Right lobe of liver (tissue), 4 donors: ENCODE data around the gene CNEP1R1.

ENCODE experiments used
- POLR2A ChIP-seq: fragments of 450-650 bp; IDR thresholded peaks from one replicate; pipeline ENCODE4 v1.6.1; 2017; ENCODE audit warnings: antibody characterized with exemption, mild to moderate bottlenecking
- TF ChIP-seq, protein P1 (sequence below), 4 donors: fragments of 200-600 bp in 3 of 4; fragments of 450-650 bp in 1 of 4; IDR thresholded peaks; one replicate each; pipeline versions ENCODE4 v1.5.1 to v1.8.0; 2016 to 2022; ENCODE audit warnings: antibody characterized with exemption in 4 of 4, mild to moderate bottlenecking in 2 of 4
- donor health status: DM: no; HTN: no; CAD: no.
- donor health status: DM: no; HTN: no; CAD: no.
- donor health status: DM: no; HTN: yes; CAD: no.

DNA sequence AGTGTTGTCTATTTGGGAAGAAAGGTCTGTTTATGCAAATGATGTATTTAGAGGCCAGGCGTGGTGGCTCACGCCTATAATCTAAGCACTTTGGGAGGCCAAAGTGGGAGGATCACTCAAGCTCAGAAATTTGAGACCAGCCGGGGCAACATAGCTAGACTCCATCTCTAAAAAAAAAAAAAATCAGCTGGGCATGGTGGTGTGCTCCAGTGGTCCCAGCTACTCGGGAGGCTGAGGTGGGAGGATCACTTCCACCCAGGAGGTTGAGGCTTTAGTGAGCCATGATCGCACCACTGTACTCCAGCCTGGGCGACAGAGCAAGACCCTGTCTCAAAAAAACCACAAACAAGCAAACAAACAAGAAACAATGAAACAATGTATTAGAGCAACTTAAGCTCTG lies 21.8 kb downstream of the CNEP1R1 start:
- TF ChIP-seq, protein P1, sequence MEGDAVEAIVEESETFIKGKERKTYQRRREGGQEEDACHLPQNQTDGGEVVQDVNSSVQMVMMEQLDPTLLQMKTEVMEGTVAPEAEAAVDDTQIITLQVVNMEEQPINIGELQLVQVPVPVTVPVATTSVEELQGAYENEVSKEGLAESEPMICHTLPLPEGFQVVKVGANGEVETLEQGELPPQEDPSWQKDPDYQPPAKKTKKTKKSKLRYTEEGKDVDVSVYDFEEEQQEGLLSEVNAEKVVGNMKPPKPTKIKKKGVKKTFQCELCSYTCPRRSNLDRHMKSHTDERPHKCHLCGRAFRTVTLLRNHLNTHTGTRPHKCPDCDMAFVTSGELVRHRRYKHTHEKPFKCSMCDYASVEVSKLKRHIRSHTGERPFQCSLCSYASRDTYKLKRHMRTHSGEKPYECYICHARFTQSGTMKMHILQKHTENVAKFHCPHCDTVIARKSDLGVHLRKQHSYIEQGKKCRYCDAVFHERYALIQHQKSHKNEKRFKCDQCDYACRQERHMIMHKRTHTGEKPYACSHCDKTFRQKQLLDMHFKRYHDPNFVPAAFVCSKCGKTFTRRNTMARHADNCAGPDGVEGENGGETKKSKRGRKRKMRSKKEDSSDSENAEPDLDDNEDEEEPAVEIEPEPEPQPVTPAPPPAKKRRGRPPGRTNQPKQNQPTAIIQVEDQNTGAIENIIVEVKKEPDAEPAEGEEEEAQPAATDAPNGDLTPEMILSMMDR (IDR thresholded peaks at IDR 0.05) = no peak
- no peak for TF ChIP-seq POLR2A
